Caco-2 (cell line): ENCODE measurements around the gene PHF10. TPM values are rescaled to one million over a fixed set of nuclear protein-coding genes. Genes with fewer than 3 reads are reported as not detected.

Source experiments
- BruUV-seq: library from RNA; stranded (reverse); fragments of 400-500 nt; replicated peaks from 2 replicates; lab custom pipeline; 2021; lab: Mats Ljungman, UMichigan
- CTCF ChIA-PET: fragments of 300-600 bp; sonication (Branson Sonifier 250); formaldehyde crosslinking; loops from one replicate; lab custom pipeline; 2022; ENCODE audit warnings: antibody characterized with exemption; lab: Charles Lee
- POLR2A ChIA-PET: fragments of 300-600 bp; sonication (Branson Sonifier 250); formaldehyde crosslinking; loops from one replicate; lab custom pipeline; 2022; ENCODE audit warnings: antibody characterized with exemption; lab: Charles Lee
- DNase-seq, 2 experiments: peaks; one replicate each; pipeline versions ENCODE4 v3.0.0 to v3.0.0-alpha.2; 2020 to 2022
- H3K27me3 ChIP-seq: replicated peaks from 2 replicates; pipeline ENCODE4 v1.6.0; 2011; ENCODE audit warnings: low read length; ENCODE audit not compliant: control insufficient read depth, insufficient read depth
- H3K36me3 ChIP-seq: 2 replicates; pipeline ENCODE4 v1.5.1; 2011; ENCODE audit warnings: low read length; ENCODE audit not compliant: control insufficient read depth, insufficient read depth
- H3K4me1 ChIP-seq: fragments of 250-450 bp; sonication (Bioruptor Pico); 2 replicates; pipeline ENCODE4 v1.5.1; 2020; ENCODE audit warnings: mild to moderate bottlenecking
- H3K4me3 ChIP-seq: 2 replicates; pipeline ENCODE4 v1.5.1; 2011; ENCODE audit warnings: low read depth, mild to moderate bottlenecking, control low read depth, low read length
- H3K9me3 ChIP-seq: fragments of 250-450 bp; sonication (Bioruptor Pico); 2 replicates; pipeline ENCODE4 v1.5.1; 2020; ENCODE audit warnings: mild to moderate bottlenecking, moderate library complexity
- H3K27ac Mint-ChIP-seq: one replicate; pipeline ENCODE4 v1.8.0; 2022; ENCODE audit warnings: mixed read lengths; ENCODE audit not compliant: unreplicated experiment
- H3K27me3 Mint-ChIP-seq: one replicate; pipeline ENCODE4 v1.8.0; 2022; ENCODE audit warnings: mixed read lengths; ENCODE audit not compliant: insufficient read depth, unreplicated experiment
- H3K36me3 Mint-ChIP-seq: one replicate; pipeline ENCODE4 v1.8.0; 2022; ENCODE audit warnings: mild to moderate bottlenecking, mixed read lengths; ENCODE audit not compliant: insufficient read depth, unreplicated experiment
- H3K4me1 Mint-ChIP-seq: one replicate; pipeline ENCODE4 v1.8.0; 2022; ENCODE audit warnings: low read depth, mixed read lengths; ENCODE audit not compliant: unreplicated experiment
- H3K4me3 Mint-ChIP-seq: one replicate; pipeline ENCODE4 v1.8.0; 2022; ENCODE audit warnings: mild to moderate bottlenecking, moderate library complexity, mixed read lengths; ENCODE audit not compliant: unreplicated experiment
- H3K9me3 Mint-ChIP-seq: one replicate; pipeline ENCODE4 v1.8.0; 2022; ENCODE audit warnings: mixed read lengths; ENCODE audit not compliant: unreplicated experiment
- intact Hi-C: fragments of 100-400 bp; cut with micrococcal nuclease; formaldehyde crosslinking; loops from one replicate; pipeline ENCODE4 v1.10.0; 2022; ENCODE audit not compliant: unreplicated experiment
- total RNA-seq: library from RNA; stranded (reverse); gene quantifications from 2 replicates; pipeline ENCODE4 v1.2.3, GENCODE V29; 2022
- TF ChIP-seq, protein P1 (sequence below), 2 experiments: fragments of 200-600 bp in 1 of 2; IDR thresholded peaks; 1 replicate in 1 of 2; 2 replicates in 1 of 2; pipeline versions ENCODE4 v1.5.1 to v1.8.0; 2011 to 2022; ENCODE audit warnings: antibody characterized with exemption in 1 of 2, control low read depth in 1 of 2, inconsistent platforms in 1 of 2, low read depth in 1 of 2, low read length in 1 of 2, mild to moderate bottlenecking in 1 of 2, moderate library complexity in 1 of 2; ENCODE audit not compliant: insufficient read depth in 1 of 2, severe bottlenecking in 1 of 2, unreplicated experiment in 1 of 2

The PHF10 gene
- total RNA-seq, 1 experiment from 2014 or later, result 75.7 TPM

DNA sequence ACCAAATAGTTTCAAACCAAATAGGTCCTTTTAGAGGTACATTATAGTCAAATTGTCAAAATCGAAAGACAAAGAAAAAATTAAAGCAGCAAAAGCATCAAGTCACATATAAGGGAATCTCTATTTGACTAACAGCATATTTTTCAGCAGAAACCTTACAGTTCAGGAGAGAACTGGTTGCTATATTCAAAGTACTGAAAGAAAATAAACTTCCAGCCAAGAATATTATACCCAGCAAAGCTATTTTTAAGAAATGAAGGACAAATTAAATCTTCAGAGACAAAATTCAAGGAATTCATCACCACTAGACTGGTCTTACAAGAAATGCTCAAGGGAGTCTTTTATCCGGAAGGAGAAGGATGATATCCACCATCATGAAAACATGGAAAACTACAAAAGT, 38.4 kb downstream of the PHF10 start:
- Histone ChIP-seq H3K27me3 (no peaks in the 10 kb centered on the region), H3K36me3 (no peaks in the 10 kb centered on the region), H3K9me3 (peaks cover 14% of the 10 kb centered on the region; the same call in 1 of the 2 replicates), H3K4me1 (0 out of 2 replicates have a peak, but pooled peaks cover 6% of the 10 kb centered on the region), H3K4me3 (no peak overlapping the region)
- intact Hi-C loops, result no loop called here
- peaks cover 58% of the 10 kb centered on the region for H3K36me3 Mint-ChIP-seq
- no peak for DNase-seq
- H3K4me3 Mint-ChIP-seq, result no peak overlapping the region
- peaks cover 41% of the 10 kb centered on the region for H3K9me3 Mint-ChIP-seq
- H3K27me3 Mint-ChIP-seq, result no peaks in the 10 kb centered on the region
- CTCF ChIA-PET, result no interaction called here
- peaks cover 16% of the 10 kb centered on the region for H3K4me1 Mint-ChIP-seq
- H3K27ac Mint-ChIP-seq, result no peak overlapping the region
- no TSS peak for BruUV-seq
- TF ChIP-seq, protein P1, sequence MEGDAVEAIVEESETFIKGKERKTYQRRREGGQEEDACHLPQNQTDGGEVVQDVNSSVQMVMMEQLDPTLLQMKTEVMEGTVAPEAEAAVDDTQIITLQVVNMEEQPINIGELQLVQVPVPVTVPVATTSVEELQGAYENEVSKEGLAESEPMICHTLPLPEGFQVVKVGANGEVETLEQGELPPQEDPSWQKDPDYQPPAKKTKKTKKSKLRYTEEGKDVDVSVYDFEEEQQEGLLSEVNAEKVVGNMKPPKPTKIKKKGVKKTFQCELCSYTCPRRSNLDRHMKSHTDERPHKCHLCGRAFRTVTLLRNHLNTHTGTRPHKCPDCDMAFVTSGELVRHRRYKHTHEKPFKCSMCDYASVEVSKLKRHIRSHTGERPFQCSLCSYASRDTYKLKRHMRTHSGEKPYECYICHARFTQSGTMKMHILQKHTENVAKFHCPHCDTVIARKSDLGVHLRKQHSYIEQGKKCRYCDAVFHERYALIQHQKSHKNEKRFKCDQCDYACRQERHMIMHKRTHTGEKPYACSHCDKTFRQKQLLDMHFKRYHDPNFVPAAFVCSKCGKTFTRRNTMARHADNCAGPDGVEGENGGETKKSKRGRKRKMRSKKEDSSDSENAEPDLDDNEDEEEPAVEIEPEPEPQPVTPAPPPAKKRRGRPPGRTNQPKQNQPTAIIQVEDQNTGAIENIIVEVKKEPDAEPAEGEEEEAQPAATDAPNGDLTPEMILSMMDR (IDR thresholded peaks at IDR 0.05; ENCODE audit: insufficient read depth in 1 of 2, low read depth in 1 of 2, low read length in 1 of 2, severe bottlenecking in 1 of 2, unreplicated experiment in 1 of 2), result no peak
- POLR2A ChIA-PET, result no interaction called here

DNA sequence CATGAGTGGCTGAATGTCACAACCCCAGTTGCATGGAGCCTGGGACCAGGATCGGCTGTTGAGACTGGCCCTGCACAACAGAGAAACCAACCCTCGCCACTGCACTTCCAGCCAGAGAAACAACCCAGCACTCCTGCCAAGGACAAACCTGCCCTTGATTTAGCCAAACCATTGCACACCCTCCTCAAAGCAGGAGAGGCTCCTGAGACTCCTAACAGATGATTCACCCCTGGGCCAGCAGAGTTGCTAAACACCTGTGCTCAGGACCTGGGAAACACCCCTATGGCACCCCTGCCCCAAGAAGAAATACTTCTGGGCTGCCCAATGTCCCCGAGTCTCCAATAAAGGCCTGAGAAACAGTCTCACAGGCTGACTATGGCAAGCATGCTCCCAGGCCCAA, 40.2 kb downstream of the PHF10 start:
- CTCF ChIA-PET, result no interaction called here
- Mint-ChIP-seq H3K36me3 (peaks cover 65% of the 10 kb centered on the region), H3K4me1 (peaks cover 7% of the 10 kb centered on the region), H3K27me3 (no peaks in the 10 kb centered on the region), H3K4me3 (no peak overlapping the region), H3K9me3 (peaks cover 41% of the 10 kb centered on the region), H3K27ac (no peak overlapping the region)
- DNase-seq, result no peak
- Histone ChIP-seq H3K4me3 (no peak overlapping the region), H3K9me3 (peaks cover 17% of the 10 kb centered on the region; the same call in 1 of the 2 replicates), H3K27me3 (no peaks in the 10 kb centered on the region), H3K4me1 (no peaks in the 10 kb centered on the region), H3K36me3 (no peaks in the 10 kb centered on the region)
- intact Hi-C loops, result no loop called here
- POLR2A ChIA-PET, result no interaction called here
- no TSS peak for BruUV-seq
- TF ChIP-seq, protein P1 (IDR thresholded peaks at IDR 0.05; ENCODE audit: insufficient read depth in 1 of 2, low read depth in 1 of 2, low read length in 1 of 2, severe bottlenecking in 1 of 2, unreplicated experiment in 1 of 2), result no peak

DNA sequence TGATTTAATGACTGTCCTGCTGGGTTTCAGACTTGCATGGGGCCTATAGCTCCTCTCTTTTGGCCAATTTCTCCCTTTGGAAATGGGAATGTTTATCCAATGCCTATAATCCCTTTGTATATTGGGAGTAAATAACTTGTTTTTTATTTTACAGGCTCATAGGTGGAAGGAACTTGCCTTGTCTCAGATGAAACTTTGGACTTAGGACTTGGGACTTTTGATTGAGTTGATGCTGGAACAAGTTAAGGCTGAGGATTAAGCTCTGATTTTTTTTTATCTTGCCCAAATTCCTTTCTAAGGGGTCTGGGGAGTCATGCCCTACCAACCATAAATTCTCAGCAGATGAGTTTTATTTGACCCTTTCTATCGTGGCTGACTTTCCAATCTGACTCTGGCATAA, 46.0 kb downstream of the PHF10 start:
- Histone ChIP-seq H3K4me3 (no peak overlapping the region), H3K36me3 (peaks cover 5% of the 10 kb centered on the region; the same call in 1 of the 2 replicates)

More for the DNA sequence above, 46.0 kb downstream of the PHF10 start:
- H3K27me3 ChIP-seq, result no peaks in the 10 kb centered on the region
- H3K9me3 ChIP-seq, result 0 out of 2 replicates have a peak, but pooled peaks cover 4% of the 10 kb centered on the region
- Mint-ChIP-seq H3K9me3 (peaks cover 17% of the 10 kb centered on the region), H3K4me3 (no peak overlapping the region), H3K27me3 (no peaks in the 10 kb centered on the region), H3K4me1 (peaks cover 10% of the 10 kb centered on the region), H3K36me3 (peaks cover 60% of the 10 kb centered on the region), H3K27ac (no peak overlapping the region)
- ChIA-PET CTCF (no interaction called here), POLR2A (no interaction called here)
- no peak for DNase-seq
- peaks cover 19% of the 10 kb centered on the region; the same call in 1 of the 2 replicates for H3K4me1 ChIP-seq
- intact Hi-C loops, result no loop called here
- no TSS peak for BruUV-seq
- TF ChIP-seq, protein P1 (IDR thresholded peaks at IDR 0.05; ENCODE audit: insufficient read depth in 1 of 2, low read depth in 1 of 2, low read length in 1 of 2, severe bottlenecking in 1 of 2, unreplicated experiment in 1 of 2), result no peak
